GM18517 (cell line): ENCODE results near the gene SWI5.

Experiments
- ATAC-seq: cut with Tn5 transposase; IDR thresholded peaks from one replicate; pipeline ENCODE4 v1.9.1; 2021; ENCODE audit warnings: mild to moderate bottlenecking, moderate library complexity; ENCODE audit not compliant: unreplicated experiment

Gene SWI5

GRCh38 chr9:128314697-128315096 lies 38.6 kb downstream of the SWI5 start:
- ATAC-seq, result no peak

- ATAC-seq, result no peak
These were observed 40.3 kb downstream of the SWI5 start for GRCh38 chr9:128316421-128316820.

GRCh38 chr9:128317629-128318028 lies 41.6 kb downstream of the SWI5 start:
- no peak for ATAC-seq

- no peak for ATAC-seq
These were observed 45.3 kb downstream of the SWI5 start for GRCh38 chr9:128321343-128321742.

DNA sequence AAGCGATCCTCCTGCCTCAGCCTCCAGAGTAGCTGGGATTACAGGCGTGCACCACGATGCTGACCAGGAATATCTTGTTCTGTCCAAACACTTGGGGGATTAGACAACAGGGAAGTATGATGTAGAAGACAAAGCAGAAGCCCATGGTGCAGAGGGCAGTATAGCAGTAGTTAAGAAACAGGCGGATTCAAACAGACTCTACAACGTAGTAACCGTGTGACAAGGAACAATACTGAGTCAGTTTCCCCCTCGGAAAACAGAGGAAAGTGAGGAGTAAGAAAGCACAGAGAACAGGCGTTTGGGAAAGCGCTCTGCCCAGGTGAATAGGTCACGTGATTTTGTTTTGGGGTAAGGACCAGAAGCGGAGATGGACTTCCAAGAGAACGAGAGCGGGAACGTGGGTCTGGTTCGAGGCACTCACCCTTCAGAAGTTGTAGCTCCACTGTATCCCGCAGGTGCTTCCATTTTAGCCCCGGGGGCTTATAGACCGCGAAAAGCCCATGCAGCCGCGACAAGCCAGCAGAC lies 45.9 kb downstream of the SWI5 start:
- peak; percentile 18 for ATAC-seq

DNA sequence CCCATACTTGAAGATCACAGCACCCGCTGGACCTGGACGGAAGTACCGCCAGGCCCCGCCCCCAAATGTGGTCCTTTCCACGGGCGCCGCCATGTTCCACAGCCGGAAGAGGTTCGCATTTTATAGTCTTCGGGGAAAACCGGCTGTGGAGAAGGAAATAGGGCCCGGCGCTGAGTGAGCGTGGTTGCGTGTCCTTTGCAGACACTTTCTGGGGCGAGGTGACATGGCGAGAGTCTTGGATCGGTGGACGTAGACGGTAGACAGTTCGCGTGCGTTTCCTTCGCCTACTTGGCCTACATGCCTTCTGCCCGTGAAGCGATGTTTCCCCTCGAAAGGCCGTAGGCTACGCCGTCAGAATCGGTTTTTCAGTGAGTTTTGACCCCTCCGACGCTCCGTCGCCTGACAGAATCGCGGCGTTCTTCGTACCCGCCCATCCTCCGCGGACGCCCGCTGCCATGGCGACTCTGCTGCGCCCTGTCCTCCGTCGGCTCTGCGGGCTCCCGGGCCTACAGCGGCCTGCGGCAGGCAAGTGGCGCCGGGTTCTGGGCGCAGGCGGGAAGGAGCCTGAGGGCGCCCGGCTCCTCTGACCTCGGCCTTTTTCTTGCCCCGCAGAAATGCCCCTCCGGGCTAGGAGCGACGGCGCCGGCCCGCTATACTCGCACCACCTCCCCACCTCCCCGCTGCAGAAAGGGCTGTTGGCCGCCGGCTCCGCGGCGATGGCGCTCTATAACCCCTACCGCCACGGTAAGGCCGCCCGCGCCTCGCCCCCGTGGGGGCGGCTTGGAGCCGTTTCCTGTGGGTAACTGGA lies 46.5 kb downstream of the SWI5 start, which contains the start of the genes COQ4 and TRUB2:
TSS of gene COQ4 (plus strand) at position 436 of the 808 bp plus-strand sequence. CDS start at position 456, 20 bp downstream.
TSS of gene TRUB2 (minus strand) at position 44 of the 808 bp plus-strand sequence. CDS start at position 5, 39 bp downstream.
- ATAC-seq, result peak; percentile 72

DNA sequence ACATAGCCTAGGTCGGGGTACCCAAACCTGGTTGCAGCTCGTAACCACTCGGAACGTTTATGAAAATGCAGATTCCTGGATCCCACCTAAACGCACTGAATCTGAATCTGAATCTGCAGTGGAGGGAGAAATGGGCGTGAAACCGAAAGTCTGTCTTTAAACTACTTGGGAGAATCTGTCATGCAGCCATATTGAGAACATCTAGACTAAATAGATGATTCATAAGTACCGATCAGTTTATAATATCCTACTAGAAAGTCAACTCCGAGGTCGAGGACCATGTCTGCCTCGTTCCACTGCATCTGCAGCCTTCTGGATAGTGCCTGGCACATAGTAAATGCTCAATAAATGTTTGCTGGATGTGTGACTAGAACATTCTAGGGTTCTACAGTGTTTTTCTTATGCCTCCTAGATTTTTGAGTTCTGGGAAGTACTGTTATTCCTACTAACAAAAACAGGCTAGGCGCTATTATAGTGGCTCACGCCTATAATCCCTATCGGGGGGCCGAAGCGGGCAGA lies 47.2 kb downstream of the SWI5 start:
- ATAC-seq, result peak; percentile 3

DNA sequence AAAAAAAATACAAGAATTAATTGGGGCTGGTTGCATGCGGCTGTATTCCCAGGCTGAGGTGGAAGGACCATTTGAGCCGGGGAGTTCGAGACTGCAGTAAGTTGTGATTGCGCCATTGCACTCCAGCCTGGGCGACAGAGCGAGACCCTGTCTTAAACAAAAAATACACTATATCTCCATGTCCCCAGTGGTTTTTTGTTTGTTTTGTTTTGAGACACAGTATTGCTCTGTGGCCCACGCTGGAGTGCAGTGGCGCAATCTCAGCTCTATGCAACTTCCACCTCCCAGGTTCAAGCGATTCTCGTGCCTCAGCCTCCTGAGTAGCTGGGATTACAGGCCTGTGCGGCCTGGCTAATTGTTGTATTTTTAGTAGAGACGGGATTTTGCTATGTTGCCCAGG lies 47.7 kb downstream of the SWI5 start:
- ATAC-seq, result no peak

DNA sequence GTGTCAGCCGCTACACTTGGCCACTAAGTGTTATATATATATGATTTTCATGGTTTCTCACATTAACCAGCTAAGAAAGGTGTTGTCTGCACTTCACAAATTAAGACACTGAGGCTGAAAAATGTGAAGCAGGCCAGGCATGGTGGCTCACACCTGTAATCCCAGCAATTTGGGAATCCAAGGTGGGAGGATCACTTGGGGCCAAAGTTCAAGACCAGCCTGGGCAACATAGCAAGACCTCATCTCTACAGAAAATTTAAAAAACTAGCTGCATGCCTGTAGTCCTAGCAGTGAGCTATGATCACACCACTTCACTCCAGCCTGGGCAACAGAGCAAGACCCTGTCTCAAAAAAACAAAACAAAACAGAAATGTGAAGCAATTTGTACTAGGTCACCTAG lies 48.3 kb downstream of the SWI5 start:
- ATAC-seq, result no peak

DNA sequence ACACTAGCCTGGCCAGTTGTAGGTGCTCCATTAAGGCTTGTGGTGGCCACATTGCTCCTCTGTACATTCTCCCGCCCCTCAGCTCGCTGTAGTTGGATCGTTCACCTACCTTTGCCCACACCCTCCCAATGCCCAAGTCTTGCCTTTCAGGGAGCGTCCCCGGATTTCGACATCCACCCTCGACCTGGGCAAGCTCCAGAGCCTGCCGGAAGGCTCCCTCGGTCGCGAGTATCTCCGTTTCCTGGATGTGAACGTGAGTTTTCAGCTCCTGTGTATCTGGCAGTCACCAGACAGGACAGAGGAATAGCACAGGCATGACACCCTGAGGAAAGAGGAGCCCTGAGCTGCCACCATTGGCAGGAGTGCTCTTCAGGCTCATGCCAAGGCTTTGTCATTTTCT lies 49.6 kb downstream of the SWI5 start:
- ATAC-seq, result no peak

GRCh38 chr9:128333451-128333869 lies 57.4 kb downstream of the SWI5 start:
- no peak for ATAC-seq

GRCh38 chr9:128335161-128335560 lies 59.1 kb downstream of the SWI5 start:
- ATAC-seq, result no peak

DNA sequence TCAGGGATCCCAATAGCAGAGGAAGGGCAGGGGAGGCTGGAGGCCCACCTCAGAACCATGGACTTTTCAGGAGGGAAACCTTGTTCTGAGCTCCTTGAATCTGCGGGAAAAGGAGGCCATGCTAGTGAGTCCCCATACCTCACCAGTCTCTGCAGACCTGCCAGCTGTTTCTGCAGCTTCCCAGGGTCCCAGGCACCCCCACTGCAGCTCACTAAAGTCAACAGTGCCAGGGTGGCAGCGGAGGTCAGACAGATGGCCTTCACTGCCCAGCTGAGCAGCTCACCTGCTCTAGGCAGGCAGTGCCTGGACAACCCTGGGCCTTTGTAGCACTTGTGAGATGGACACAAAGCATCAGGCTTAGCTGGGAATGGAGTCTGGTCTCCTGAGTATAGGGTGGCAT lies 59.8 kb downstream of the SWI5 start:
- no peak for ATAC-seq

- no peak for ATAC-seq
These were observed 61.9 kb downstream of the SWI5 start for GRCh38 chr9:128337936-128338335.
